GM19238 (cell line): ENCODE measurements around the gene ADAM33.

Source experiments
- DNase-seq: peaks from one replicate; pipeline ENCODE4 v3.0.0; 2011; ENCODE audit warnings: low spot score; ENCODE audit not compliant: insufficient read length

Gene ADAM33

DNA sequence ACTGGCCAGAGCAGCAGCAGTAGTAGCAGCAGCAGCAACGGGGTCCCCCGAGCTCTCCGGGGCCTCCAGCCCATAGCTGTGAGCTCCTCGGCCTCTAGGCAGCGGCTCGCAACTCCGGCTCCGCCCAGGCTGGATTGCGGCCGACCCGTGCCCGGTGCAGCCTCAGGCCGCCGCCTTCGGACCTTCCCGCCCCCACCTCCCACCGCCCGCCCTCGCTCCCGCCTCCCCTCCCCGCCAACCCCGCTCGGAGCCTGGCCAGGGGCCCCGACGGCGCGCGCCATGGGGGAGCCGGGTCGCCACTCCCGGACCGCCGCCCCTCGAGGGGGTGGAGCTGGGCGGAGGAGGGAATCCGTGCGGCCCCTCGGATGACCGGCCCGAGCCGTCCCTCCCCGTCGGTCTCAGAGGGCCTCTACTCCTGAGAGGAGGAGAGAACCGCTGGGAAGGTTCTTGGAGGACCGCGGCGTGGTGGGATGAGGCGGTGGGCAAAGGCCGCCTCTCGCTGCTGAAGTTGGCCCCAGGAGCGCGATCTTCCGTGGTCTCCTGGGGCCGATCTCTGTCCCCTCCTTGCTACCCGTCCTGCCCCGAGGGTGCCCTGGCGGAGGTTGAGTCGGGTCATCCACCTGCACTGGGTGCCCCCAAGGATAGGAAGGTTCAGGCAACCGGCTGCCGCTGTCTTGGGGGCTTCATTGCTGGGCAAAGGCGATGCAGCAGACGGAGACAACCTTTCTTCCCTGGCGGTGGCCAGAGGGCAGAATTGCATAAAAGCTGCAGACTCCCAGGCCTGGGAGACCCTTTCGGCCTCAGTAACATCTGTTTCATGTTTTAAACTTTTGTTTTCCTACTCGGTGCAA, at the start of gene ADAM33:
Gene ADAM33 (minus strand): TSS at position 80 of the 851 bp plus-strand sequence. CDS start 6 bp downstream, at position 74.
- DNase-seq, result no peak

DNA sequence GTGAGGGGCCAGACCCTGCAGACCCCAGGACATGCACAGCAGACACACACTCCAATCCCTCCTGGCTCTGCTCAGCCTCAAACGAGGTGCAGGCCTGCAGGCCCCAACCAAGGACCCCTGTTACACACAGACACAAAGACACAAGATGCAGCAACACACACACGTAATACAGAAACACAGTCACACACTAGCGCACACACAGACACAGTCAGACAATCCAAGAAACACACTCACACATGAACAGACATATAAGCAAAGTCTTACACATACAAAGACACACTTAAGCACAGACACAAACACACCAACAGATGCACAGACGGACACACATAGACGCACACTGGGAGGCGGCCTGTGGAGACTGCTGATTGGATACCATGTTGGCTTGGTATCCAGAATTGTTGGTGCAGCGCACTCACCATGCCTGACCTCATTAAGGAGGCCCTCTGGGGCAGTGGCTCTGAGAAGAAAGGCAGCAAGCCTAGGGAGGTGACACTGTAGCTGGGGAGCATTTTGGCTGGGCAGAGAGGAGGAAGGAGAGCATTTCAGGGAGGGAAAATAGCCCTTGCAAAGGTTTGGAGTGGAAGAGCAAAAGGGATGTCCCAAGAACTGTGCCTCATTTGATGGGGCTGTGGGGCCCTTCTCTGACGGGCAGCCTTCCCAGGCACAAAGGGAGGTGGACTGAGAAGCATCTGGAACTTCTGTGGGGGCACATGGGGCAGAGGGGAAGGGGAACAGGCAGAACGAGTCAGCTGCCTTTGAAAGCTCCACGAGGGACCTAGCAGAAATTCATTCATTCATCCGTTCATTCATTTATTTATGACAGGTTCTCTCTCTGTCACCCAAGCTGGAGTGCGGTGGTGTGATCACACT, 49.2 kb upstream of the ADAM33 start:
- no peak for DNase-seq

DNA sequence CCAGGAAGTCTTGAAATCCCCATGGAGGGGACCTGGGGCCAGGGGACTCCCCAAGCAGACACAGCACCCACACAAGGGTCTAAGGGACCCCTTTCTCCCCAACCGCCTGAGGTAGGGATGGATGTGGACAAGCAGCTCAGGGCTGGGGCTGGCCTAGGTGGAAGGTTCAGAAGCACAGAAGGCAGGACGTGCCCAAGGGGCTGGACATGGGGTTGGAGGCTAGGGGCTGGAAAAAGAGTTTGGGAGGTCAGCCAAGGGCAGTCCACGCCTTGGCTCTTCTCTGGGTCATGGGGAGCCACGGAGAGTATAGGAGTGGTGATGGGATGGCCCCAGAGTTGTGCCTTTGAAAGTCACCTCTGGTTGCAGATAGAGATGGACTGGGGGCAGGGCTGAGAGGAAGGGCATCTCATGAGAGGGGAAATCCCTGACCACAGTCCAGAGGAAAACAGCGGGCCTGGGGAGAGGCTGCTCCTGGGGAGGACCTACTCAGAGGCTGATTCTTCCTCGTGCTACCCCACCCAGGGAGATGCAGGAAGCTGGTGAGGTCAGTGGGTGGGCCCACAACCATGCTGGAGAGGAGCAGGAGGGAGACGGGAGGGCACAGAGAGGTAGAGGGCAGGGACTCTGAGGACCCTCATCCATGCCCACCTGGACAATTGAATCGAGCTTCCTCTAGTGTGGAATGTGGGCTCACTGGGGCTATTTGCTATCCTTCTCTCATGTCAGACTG, 48.2 kb upstream of the ADAM33 start:
- DNase-seq, result no peak

- DNase-seq, result no peak
Measured at GRCh38 chr20:3729378-3729777, 47.6 kb upstream of the ADAM33 start.

DNA sequence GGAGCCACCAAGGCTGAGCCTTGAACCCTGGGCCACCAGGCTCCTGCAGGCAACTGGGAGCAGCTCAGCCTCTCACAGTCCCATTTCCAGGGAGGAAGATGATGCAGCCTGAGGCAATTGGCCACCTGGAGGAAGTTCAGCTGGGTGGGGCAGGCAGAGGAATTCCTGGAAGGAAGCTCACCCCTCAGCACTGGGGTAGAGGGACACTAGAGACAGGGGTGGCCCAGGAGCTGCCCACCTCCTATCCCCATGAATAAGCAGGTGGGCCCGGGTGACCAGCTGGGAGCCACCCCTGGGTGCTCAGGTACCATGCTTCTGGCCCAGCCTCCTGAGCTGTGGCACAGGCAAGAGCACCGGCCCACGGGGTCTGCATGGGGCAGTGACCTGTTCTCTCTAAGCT, 47.1 kb upstream of the ADAM33 start:
- DNase-seq, result no peak

DNA sequence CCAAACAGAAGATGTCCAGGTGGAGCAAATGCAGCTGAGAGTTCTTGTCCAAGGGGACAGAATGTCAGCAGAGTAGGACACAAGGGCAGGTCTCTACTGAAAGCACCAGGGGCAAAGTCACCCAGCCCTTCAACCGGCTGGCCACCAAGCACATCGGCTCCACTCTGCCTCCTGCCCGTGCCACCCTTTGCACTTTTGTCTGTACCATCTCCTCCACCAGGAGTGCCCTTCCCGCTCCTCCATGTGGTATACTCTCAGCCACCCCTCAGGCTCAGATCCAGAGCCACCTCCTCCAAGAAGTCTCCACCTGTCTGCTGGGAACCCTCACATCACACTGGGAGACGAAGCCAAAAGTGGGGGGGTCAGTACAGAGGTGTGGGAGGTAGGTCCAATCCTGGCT, 46.5 kb upstream of the ADAM33 start:
- no peak for DNase-seq

DNA sequence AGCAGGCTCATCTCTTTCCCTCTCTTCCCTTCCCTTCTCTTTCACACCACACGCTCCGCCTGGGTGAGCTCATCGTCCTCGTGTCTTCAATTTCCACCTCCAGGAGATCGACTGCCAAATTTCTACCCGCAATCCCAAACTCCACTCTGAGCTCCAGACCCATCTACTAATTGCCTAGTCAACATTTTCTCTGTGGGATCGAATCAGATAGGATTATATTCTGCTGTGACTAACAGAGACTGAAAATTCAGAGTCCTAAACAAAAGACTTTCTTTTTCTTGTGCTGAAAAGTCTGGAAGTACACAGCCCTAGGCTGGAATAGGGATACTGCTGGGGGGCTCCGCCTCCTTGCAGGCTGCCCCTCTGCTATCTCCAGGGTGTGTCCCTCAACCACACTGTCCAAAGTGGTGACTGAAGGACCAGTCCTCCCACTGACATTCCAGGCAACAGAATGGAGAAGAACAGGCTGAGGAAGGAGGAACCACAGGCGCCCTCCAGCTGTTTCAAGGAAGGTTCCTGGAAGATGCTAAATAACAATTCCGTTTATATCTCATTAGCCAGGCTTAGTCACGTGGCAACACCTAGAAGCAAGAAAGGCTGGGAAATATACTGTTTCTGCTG, 45.7 kb upstream of the ADAM33 start:
- no peak for DNase-seq

DNA sequence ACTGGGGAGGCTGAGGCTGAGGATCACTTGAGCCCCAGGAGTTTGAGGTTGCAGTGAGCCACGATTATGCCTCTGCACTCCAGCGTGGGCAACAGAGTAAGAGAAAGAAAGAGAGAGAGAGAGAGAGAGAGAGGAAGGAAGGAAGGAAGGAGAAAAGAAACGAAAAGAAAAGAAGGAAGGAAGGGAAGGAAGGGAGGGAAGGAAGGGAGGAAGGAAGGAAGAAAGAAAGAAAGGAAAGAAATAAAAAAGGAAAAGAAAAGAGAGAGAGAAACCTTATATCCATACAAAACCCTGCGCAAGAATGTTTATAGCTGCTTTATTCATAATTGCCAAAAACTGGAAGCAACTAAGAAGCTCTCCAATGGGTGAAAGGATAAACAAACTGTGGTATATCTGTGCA, 42.5 kb upstream of the ADAM33 start:
- DNase-seq, result no peak

DNA sequence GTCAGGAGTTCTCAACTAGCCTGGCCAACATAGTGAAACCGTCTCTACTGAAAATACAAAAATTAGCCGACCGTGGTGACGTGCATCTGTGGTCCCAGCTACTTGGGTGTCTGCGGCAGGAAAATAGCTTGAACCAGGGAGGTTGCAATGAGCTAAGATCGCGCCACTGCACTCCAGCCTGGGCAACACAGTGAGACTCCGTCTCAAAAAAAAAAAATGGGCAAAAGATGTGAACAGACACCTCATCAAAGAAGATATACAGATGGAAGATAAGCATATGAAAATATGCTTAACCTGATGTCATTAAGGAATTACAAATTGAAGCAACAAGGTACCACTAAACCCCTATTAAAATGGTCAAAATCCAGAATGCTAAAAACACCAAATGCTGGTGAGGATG, 41.5 kb upstream of the ADAM33 start:
- DNase-seq, result no peak

DNA sequence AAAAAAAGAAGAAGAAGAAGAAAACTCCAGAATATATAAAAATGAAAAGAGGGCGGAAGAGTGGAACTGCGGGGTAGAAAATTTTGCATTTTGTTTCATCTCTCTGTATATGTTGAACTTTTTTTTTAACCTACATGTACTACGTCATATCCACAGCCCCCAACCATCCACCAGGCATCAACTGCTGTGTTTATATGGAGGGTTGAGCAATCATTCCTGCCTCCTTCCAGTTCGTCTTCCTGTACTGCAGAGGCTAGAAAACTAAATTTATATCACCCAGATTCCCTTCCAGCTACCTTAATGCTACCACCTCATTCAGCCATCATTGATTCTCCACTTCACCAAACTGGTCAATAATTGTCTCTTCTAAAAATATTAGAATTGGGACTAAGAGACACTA, 40.1 kb upstream of the ADAM33 start:
- no peak for DNase-seq

DNA sequence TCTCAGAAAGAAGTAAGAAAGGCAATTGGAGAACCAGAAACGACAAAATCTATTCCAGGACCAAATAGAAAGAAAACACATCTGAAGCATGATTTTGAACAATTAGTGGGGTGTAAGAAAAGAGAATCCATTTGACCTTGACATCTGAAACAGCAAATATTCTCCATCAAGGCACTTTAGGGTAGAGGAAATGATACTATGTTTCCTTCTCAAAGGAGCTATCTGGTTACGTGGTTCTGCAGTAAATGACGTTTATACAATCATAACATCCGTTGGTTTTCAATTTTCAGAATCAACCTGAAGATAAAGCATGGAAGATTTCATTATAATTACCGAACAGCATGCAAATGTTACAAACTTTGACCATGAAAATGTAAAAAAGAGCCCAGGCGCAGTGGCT, 38.8 kb upstream of the ADAM33 start:
- DNase-seq, result no peak

DNA sequence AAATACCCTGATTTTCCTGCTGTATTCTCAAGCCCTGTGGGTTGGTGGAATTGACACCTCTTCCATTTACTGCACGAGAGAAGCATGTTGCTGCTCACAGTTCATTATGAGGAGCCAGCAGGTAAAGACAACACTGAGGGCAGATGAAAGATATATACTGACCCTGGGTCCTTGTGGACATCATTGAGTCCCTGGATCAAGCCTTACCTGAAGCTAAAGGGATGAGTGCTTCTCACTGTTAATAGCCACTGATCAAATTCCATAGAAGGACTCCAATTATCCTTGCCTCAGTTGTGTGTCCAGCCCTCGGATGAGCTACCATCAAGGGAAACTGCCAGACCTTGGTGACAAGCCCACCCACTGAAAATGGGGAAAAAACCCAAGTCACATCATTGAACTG, 38.3 kb upstream of the ADAM33 start:
- DNase-seq, result no peak

DNA sequence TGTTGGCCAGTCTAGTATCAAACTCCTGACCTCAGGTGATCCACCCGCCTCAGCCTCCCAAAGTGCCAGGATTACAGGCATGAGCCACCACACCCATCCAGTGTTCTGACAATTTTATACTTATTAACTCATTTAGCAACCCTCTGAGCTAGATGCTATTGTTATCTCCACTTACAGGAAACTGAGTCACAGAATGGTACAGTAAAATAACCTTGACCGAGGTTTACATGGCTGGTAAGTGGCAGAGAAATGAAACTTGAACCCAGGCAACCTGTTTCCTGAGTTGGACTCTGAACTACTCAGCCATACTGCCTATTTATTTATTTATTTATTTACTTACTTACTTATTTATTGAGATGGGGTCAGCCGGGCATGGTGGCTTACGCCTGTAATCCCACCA, 37.2 kb upstream of the ADAM33 start:
- DNase-seq, result no peak

DNA sequence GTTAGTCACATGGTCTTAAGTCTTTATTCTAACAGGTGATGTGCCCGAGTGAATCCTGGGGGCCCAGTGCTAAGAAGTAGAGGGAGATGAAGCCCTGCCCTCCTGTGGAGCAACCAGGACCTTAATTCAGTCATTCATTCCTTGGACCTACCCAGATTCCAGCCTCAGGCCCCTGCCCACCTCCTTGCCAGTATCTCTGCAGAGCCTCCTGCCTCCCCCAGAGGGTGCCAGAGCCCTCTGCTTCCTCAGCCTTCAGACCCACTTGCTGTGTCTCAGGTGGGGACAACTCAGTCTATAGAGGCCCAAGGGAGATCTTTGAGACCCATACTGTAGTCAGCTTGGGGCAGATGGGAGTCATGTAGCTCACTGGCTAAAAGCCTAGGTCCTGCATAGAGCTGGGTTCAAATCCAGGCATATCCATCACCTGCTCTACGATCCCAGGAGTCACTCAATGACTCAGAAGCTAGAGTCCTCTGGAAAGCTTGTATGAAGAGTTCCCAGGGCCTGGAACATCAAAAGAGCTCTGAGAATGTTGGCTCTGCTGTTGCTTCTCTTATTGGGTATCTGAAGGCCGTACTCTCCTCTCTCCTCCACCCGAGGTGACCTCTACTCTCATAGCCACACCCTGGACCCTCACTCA, 34.5 kb upstream of the ADAM33 start:
- no peak for DNase-seq

DNA sequence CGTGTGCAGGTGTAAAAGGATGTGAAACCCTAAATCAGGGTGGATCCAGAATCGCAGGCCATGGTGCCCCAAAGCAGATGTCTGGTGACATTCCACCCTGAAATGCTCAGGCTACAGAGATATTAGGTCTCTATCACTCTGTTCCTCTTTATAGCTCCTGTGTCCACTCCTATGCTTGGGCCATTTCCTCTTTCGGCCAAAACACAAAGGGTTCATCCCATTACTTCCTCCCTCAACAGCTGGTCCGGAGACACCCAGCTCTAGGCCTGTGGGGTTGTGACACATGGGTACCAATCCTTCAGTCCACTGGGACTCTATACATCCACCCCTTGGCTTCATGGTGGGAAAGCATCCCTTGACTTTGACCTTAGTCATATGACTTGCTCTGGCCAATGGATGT, 32.3 kb upstream of the ADAM33 start:
- DNase-seq, result no peak

DNA sequence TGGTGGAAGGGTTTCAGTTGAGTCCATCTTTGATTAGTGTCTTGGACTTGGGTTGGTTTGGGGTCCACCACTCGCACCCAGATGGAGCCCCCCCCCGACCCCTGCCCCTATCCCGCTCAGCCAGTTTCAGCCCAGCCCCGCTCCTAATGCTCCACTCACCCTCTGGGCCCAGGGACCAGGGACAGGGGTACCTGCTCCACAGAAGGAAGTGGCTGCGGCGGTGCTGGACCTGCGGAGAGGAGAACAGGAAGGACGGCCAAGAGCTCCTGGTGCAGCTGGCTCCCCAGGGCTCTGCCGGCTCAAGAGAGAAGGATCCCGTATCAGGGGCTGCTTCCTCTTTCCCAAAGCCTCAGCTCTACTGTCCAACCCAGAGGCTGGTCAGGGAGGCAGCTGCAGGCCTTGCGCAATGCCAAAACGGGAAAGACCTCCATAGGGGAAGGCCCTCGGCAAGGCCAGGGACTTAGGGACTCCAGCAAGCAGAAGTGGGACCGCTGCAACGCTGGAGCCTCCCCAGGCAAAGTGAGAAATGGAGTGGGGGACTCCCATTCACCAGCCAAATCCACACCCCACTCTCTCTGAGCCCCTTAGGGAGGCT, 30.6 kb upstream of the ADAM33 start, which contains the start of gene SIGLEC1:
Gene SIGLEC1 (minus strand): TSS at position 322 of the 595 bp plus-strand sequence. CDS start 5,472 bp downstream, outside the sequence.
- DNase-seq, result no peak

DNA sequence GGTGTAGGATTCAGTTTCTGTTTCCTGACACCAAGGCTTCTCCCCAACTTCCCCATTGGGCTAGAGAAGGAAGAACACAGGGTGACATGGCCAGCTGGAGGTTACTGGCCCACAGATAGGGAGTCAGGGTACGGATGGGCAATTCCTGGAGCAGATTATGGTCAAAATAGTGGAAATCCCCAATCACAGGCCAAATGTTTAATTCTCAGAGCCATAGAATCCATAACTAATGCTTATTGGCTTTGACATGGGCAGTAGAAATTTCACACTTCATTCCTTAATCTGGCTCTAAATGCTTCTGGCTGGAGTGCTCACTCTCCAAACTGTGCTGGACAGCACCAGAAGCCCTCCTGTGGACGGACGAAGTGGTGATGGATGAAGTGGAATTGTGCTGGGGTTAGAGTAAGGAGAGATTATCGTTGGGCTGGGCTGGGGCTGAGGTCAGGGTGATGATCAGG, 29.7 kb upstream of the ADAM33 start:
- DNase-seq, result no peak

- peak; percentile 84 for DNase-seq
Measured at GRCh38 chr20:3710703-3711483, 29.1 kb upstream of the ADAM33 start.

DNA sequence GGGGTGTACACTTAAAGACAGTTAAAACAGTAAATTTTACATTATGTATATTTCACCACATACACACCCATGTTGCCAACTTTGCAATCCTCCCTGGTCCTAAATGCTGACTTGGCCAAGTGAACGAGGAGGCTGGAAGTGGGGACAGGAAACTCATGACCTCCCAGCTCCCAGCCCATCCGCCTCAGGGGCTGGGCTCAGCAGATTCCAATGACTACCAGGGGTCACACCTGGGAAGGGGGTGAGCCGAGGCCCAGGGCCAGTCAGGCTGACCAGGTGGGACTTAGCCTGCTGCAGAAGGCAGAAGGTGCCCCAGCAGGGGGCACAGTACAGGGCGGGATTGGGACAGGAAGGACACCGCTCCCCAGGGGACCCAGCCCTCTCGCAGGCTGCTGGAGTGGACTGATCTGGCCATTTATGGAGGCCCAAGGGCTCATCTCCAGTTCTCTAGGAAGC, 28.2 kb upstream of the ADAM33 start:
- no peak for DNase-seq
